Measurements from ENCODE around the gene EFNA3. TPM values are rescaled to one million over a fixed set of nuclear protein-coding genes. Genes with fewer than 3 reads are reported as not detected.

EFNA3 gene
- total and polyA plus RNA-seq, 9 of the 15 experiments (the other 6 are each of a cell fraction or from before 2014, with no cell fraction given): 0.59 to 7.9 (median 4.7) TPM

- no peak for ATAC-seq
- Histone ChIP-seq H3K4me1 (replicated peaks in 1 of 2; ENCODE audit: control insufficient read depth in 2 of 2, insufficient read depth in 2 of 2, low read length in 2 of 2) (peaks cover 41 to 67% of the 10 kb centered on the region in 2 experiments), H3K4me3 (peak overlapping the region; percentile 82), H3K9me3 (replicated peaks; ENCODE audit: control insufficient read depth, insufficient read depth, low read depth, low read length) (peaks cover 7% of the 10 kb centered on the region; the same call in 1 of the 2 replicates), H3K79me2 (ENCODE audit: control insufficient read depth, insufficient read depth, low read length) (peaks cover 51% of the 10 kb centered on the region), H4K20me1 (replicated peaks; ENCODE audit: control insufficient read depth, insufficient read depth, low read length) (no peaks in the 10 kb centered on the region), H2AFZ (ENCODE audit: low read depth, low read length) (no peak overlapping the region), H3K27ac (ENCODE audit: extremely low read depth, low read depth, low read length) (peak overlapping the region; percentile 70), H3K9ac (ENCODE audit: insufficient read depth in 1 of 2, low read depth in 2 of 2, low read length in 2 of 2) (peak overlapping the region; percentile 85 to 91), H3K27me3 (ENCODE audit: control insufficient read depth in 2 of 2, insufficient read depth in 2 of 2, low read length in 2 of 2) (no peaks in the 10 kb centered on the region), H3K9me1 (ENCODE audit: control insufficient read depth, insufficient read depth, low read length) (no peaks in the 10 kb centered on the region), H3K36me3 (ENCODE audit: control insufficient read depth, insufficient read depth, low read length) (peaks cover 40% of the 10 kb centered on the region), H3K4me2 (ENCODE audit: insufficient read depth, low read length) (peak overlapping the region; percentile 84)
- BruUV-seq (replicated peaks): no TSS peak
- intact Hi-C loops (cut with micrococcal nuclease): no loop called here
- FAIRE-seq: no peak
- ChIA-PET CTCF (ENCODE audit: low intra/inter-chr PET ratio) (no interaction called here), POLR2A (interaction anchor here (0.7 to 1.9 kb wide), 7 partner anchors 9 to 574 kb away, joined by 3 to 5 read pairs (median 4); partner anchors contain the start of gene EFNA1)
- 33% methylated on average over 6 of the region's 6 CpGs for WGBS (ENCODE audit: insufficient coverage, low coverage, missing lambda C conversion rate)
- TF ChIP-seq CGGBP1 (CRISPR knock-in tag; IDR thresholded peaks at IDR 0.05) (0 out of 2 replicates have a peak, but pooled peaks have one; percentile 49), JUND (IDR thresholded peaks at IDR 0.05; ENCODE audit: borderline replicate concordance, low read depth, low read length) (no peak), JUND (tag; IDR thresholded peaks at IDR 0.05; ENCODE audit: borderline replicate concordance, low read depth, low read length) (no peak), THAP12 (CRISPR knock-in tag; IDR thresholded peaks at IDR 0.05) (0 out of 2 replicates have a peak, but pooled peaks have one; percentile 26), PML (IDR thresholded peaks at IDR 0.05; ENCODE audit: low read length) (peak; percentile 3; the same call in 1 of the 2 replicates), GMEB1 (CRISPR knock-in tag; IDR thresholded peaks at IDR 0.05) (no peak), ZBTB11 (CRISPR knock-in tag; IDR thresholded peaks at IDR 0.05) (0 out of 6 replicates have a peak, but pooled peaks of 1 of the 3 experiments have one; percentile 14), ZNF263 (CRISPR knock-in tag; IDR thresholded peaks at IDR 0.05; ENCODE audit: borderline replicate concordance) (0 out of 2 replicates have a peak, but pooled peaks have one; percentile 9)
- TF ChIP-seq, protein P1, sequence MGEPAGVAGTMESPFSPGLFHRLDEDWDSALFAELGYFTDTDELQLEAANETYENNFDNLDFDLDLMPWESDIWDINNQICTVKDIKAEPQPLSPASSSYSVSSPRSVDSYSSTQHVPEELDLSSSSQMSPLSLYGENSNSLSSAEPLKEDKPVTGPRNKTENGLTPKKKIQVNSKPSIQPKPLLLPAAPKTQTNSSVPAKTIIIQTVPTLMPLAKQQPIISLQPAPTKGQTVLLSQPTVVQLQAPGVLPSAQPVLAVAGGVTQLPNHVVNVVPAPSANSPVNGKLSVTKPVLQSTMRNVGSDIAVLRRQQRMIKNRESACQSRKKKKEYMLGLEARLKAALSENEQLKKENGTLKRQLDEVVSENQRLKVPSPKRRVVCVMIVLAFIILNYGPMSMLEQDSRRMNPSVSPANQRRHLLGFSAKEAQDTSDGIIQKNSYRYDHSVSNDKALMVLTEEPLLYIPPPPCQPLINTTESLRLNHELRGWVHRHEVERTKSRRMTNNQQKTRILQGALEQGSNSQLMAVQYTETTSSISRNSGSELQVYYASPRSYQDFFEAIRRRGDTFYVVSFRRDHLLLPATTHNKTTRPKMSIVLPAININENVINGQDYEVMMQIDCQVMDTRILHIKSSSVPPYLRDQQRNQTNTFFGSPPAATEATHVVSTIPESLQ (CRISPR knock-in tag; IDR thresholded peaks at IDR 0.05): no peak
- DNase-seq (ENCODE audit: extremely low read depth in 1 of 4, low spot score in 3 of 4): peak in 1 of 4 experiments; percentile 6
- in situ Hi-C loops (cut with MboI): no loop called here
Measured at GRCh38 chr1:155136748-155137147, 58.1 kb downstream of the EFNA3 start.
